HG02623 (cell line): ENCODE measurements around the gene NKAIN2.
"Not testable (repeated sequence)": the region's sequence is repeated elsewhere in the genome, so short reads cannot be mapped to it uniquely, and the experiment has no call there.

Source experiments
- ATAC-seq: cut with Tn5 transposase; IDR thresholded peaks from one replicate; pipeline ENCODE4 v1.9.1; 2021; ENCODE audit warnings: moderate library complexity; ENCODE audit not compliant: unreplicated experiment

NKAIN2 gene

GRCh38 chr6:123888771-123889513, 85.3 kb downstream of the NKAIN2 start:
- ATAC-seq = no peak

- ATAC-seq = no peak
Observed at GRCh38 chr6:123895346-123895745, 91.7 kb downstream of the NKAIN2 start.

- ATAC-seq = no peak
Observed at GRCh38 chr6:123895806-123896205, 92.1 kb downstream of the NKAIN2 start.

DNA sequence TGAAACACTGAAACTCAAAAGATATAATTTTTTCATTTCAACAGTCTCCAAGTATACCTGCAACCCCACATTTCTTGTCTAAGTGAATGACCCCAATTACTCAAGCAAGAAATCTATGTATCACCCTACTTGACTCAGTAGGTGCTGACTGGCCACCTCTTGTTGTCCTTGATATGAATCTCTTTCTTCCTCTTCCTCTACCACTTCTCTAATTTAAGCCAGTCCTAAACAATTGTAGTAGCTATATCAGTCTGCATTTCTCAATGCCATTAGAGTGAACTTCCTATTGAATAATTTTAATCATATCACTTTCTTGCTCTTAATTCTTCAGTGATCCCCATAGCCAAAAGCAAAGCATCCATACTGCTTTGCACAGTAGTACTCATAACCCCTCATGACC, 93.2 kb downstream of the NKAIN2 start:
- ATAC-seq = no peak

DNA sequence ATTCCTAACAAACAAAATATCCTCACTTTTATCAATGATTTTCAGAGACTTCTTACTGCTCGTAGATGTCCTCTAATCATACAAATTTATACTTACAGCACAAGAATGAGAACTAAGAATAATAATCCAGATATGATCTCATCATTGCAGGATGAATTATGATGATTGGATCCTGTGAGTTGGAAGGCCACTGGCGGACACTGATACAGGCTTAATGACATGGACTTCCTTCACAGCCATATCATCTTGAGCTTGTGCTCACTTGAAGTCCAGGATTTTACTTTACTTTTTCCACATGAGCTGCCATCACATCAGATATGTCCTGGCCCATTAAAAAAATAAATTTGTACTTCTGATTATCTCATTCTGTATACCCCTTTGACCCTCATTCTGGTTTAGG, 94.3 kb downstream of the NKAIN2 start:
- no peak for ATAC-seq

- ATAC-seq = peak; percentile 59
Observed at GRCh38 chr6:123898665-123899064, 95.0 kb downstream of the NKAIN2 start.

GRCh38 chr6:123899745-123900144, 96.1 kb downstream of the NKAIN2 start:
- no peak for ATAC-seq

- ATAC-seq = no peak
Observed at GRCh38 chr6:123901436-123901835, 97.8 kb downstream of the NKAIN2 start.

- ATAC-seq = no peak
Observed at GRCh38 chr6:123902738-123903313, 99.2 kb downstream of the NKAIN2 start.

- no peak for ATAC-seq
Observed at GRCh38 chr6:123904228-123904627, 100.6 kb downstream of the NKAIN2 start.

DNA sequence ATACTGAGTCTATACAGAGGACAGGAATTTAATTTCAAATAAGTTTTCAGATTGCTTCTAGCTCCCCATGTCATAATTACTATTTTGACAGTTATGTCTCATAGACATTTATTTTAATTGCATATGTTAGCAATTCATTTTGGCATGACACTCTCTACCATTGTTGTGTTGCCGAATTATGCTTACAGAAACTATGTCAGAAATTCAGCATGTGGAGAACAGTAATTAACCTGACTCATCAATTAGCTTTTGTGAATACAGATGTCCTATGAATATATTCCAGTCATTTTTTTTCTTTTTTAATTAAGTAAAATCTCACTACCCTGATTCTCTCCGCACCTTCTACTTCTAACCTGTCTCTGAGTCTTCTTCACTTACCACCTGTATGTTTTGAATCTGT, 105.1 kb downstream of the NKAIN2 start:
- no peak for ATAC-seq

- no peak for ATAC-seq
Observed at GRCh38 chr6:123909989-123910388, 106.3 kb downstream of the NKAIN2 start.

DNA sequence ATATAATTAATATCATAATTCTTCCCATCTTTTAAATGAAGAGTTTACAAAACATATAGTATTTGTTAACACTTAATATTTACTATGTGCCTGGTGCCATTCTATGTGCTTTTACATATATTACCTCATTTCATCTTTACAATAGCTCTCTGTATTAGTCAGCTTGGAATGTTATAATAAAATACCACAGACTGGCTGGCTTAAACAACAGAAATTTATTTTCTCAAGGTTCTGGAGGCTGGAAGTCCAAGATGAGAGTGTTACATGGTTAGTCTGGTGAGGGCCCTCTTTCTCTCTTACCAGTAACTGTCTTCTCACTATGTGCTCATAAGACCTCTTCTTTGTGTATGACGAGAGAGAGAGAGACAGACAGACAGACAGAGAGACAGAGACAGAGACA, 110.2 kb downstream of the NKAIN2 start:
- ATAC-seq = no peak

DNA sequence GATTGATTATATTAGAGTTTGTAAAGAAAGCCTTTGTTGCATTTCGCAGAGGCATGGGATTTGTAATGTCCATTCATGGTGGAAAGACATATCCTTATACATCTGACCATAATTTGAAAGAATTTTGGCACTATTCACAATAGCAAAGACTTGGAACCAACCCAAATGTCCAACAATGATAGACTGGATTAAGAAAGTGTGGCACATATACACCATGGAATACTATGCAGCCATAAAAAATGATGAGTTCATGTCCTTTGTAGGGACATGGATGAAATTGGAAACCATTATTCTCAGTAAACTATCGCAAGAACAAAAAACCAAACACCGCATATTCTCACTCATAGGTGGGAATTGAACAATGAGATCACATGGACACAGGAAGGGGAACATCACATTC, 119.7 kb downstream of the NKAIN2 start:
- not testable (repeated sequence) for ATAC-seq

DNA sequence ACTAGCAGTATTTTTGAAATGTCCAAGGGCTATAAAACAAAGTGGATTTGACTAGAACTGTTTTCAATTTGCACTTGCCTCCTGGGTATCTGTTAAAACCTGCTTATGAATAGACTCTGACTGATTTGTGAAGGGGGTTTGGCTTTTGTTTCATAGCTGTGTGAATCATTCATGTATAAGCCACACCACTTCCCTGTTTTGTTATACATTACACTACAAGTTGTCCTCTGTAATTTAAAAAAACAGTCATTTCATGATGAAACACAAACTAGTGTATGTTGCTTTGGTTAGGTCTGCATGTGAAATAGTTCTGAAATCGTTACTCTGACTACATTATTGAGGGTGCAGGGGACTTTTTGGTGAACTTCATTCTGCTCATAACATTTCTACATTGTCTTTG, 121.7 kb downstream of the NKAIN2 start:
- peak; percentile 94 for ATAC-seq

DNA sequence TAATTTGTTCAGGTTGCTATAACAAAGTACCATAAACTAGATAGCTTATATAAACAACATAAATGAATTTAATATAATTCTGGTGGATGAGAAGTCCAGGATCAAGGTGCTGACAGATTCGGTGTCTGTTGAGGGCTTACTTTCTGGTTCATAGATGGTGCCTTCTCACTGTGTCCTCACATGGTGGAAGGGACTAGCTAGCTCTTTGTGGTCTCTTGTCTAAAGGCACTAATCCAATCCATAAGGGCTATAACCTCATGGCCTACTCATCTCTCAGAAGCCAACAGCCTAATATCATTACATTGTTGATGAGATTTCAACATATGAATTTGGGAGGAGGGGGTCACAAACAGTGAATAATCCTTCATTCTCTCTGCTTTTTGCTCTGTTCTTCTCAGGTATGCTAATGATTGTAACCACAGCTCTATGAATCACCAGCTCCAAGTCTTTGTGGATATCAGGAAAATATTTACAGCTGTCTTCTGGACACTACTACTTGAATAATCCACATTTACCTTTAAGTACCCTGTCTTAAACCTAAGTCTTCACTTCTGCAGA, 122.3 kb downstream of the NKAIN2 start:
- no peak for ATAC-seq

- no peak for ATAC-seq
Observed at GRCh38 chr6:123928529-123928928, 124.9 kb downstream of the NKAIN2 start.

GRCh38 chr6:123931928-123932327, 128.3 kb downstream of the NKAIN2 start:
- no peak for ATAC-seq

GRCh38 chr6:123940551-123940950, 136.9 kb downstream of the NKAIN2 start:
- no peak for ATAC-seq

- ATAC-seq = no peak
Observed at GRCh38 chr6:123941855-123942254, 138.2 kb downstream of the NKAIN2 start.

DNA sequence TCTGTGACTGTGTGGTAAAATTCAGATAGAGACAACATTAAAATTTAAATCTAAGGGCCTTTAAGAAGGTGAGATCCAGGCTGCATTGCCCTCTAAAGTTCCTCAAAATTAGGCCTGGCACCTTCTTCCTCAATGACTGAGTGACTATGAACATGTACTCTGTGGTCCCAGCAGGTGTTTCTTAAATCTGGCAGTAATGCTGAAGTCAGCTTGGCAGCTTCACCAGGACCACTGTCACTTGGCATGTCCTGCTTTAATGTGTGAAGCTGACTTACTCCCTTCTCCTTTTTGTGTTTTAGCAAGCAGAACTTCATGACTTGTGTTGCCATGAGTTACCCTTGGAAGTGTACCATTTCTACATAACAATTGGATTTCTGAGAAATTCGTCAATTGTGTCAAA, 141.7 kb downstream of the NKAIN2 start:
- no peak for ATAC-seq

DNA sequence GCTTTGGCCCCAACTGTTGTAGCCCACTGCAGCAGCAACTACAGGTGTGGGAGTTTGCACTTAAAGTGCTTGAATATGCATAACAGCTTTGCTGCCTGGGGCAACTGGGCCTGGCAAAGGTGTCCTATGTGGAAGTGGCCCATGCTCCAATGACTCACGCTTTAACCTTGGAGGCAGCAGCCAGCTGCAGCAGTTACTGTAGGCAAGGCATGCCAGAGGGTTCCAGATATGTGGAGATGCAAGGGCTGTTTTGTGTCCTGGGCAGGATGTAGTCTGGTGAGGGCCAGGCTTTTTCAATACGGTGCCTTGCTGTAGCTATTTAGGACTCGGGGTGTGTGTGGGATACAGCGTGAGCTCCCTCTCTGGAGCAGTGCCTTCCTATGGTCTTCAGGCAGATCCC, 150.3 kb downstream of the NKAIN2 start:
- ATAC-seq = no peak
